ENCODE results near the gene G0S2.

G0S2 gene

DNA sequence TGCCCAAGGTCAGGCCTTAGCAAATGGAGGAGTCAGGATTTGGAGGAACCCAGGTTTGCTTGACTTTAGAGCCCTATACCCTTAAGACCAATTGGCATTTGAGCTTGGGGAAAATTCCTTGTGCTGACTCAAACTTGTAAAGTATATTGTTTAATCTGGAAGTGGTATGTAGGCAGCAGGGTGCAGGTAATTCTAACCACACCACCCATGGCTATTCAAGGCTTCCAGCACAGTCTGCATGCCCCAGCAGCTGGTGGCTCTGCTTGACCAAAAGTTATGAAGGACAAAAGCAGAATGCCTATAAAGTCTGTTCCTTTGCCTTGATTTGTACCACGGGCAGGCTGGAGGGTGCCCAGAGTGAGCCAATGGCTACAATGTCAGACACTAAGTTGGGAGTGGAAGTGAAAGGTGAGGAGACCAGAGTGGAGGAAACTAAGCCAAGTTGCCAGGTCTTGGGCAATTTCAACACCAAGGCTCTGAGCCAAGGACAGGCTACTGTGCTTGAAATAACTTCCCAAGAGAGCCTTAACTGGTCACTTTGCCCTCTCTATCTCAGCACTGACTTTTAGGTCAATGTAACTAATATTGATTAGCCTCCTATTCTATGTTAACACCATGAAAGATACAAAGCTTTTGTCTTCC lies 4.7 kb upstream of the G0S2 start:
- TF ChIP-seq, protein P1, sequence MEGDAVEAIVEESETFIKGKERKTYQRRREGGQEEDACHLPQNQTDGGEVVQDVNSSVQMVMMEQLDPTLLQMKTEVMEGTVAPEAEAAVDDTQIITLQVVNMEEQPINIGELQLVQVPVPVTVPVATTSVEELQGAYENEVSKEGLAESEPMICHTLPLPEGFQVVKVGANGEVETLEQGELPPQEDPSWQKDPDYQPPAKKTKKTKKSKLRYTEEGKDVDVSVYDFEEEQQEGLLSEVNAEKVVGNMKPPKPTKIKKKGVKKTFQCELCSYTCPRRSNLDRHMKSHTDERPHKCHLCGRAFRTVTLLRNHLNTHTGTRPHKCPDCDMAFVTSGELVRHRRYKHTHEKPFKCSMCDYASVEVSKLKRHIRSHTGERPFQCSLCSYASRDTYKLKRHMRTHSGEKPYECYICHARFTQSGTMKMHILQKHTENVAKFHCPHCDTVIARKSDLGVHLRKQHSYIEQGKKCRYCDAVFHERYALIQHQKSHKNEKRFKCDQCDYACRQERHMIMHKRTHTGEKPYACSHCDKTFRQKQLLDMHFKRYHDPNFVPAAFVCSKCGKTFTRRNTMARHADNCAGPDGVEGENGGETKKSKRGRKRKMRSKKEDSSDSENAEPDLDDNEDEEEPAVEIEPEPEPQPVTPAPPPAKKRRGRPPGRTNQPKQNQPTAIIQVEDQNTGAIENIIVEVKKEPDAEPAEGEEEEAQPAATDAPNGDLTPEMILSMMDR (conservative IDR thresholded peaks at IDR 0.05) = no peak

DNA sequence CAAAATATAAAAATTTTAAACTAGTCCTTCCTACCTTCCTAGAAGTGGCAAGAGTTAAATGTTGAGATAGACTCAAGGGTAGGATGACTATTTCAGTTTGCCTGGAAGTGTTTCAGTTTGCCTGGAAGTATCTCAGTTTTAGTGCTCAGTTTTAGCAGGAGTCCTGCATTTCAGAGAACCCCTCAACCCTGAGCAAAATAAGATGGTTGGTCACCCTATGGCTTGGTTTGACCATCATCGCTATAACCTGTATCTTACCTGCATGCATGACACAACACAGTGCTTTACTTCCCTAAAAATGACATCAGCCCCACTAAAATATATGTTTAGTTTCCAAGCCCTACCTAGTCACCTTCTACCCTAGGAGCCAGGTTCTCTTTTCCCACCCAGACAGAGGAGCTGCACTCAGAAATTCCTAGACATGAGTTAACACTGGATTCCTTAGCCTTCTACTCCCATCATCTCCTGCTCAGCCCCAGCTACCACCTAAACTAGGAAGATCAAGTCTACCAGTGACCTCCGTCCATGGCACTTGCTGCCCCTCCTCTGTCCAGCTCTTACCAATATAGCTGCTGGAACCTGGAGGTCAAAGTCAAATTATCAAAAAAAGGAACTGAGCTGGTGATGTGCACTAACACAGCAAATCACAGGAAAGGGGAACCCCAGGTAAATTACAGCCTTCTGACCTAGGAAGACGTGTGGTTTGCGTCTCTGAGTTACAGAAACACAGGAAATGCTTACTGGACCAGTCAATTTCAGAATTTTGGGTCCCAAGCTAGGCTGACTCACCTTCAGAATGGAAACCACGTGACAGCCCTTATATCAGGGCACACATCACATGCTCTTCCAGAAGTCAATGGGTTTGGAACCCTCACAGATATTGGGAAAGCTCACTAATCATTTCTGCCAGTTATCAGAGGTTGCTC lies 2.2 kb upstream of the G0S2 start:
- H3K27ac ChIP-seq = no peak overlapping the region
- TF ChIP-seq, protein P1 (conservative IDR thresholded peaks at IDR 0.05) = no peak

More for the DNA sequence above, 4.7 kb upstream of the G0S2 start:
- H3K27ac ChIP-seq = no peak overlapping the region

DNA sequence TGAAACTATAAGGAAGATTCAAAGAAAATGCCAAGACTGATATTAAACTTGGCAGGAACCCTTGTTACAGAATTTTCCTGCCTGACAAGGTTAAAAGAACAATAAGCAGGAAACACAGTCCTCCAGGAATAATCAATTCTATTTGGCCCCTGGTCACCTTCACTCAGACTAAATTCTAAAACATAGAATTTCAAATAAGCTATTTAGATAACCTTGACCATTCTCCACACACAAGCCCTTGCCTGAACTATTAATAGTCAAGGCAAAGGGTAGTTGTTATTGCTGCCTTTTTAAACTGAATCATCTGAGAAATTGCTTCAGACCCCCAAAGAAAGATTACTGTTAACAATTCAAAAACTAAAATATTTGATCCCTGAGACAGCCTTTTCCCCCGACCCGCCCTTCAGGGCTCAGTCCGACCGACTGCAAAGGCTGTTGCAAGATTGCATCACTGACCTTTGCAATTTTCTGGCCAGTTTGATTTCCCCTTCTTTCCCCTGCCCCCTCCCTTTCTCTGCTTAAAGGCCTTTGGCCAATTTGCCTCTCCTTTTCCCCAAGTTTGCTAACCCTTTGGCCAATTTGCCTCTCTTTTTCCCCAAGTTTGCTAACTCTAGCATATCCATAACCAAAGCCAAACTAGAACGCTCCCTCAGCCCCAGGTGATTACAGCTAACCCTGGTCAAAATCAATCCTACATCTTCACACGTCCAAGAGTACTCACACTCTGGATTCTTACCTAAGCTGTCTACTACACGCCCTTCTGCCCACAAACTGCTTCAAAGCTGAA lies 1.4 kb upstream of the G0S2 start:
- TF ChIP-seq, protein P1 (conservative IDR thresholded peaks at IDR 0.05) = no peak

DNA sequence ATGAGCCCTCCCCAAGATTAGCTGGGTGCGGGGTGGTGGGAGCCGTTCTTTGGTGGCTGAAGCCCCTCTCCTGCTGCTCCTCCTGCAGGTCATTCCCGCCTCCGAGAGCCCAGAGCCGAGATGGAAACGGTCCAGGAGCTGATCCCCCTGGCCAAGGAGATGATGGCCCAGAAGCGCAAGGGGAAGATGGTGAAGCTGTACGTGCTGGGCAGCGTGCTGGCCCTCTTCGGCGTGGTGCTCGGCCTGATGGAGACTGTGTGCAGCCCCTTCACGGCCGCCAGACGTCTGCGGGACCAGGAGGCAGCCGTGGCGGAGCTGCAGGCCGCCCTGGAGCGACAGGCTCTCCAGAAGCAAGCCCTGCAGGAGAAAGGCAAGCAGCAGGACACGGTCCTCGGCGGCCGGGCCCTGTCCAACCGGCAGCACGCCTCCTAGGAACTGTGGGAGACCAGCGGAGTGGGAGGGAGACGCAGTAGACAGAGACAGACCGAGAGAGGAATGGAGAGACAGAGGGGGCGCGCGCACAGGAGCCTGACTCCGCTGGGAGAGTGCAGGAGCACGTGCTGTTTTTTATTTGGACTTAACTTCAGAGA lies 448 bp downstream of the G0S2 start:
- TF ChIP-seq, protein P1 (conservative IDR thresholded peaks at IDR 0.05) = 0 out of 2 replicates have a peak, but pooled peaks have one; percentile 12
- H3K27ac ChIP-seq = peak overlapping the region; percentile 75

More for the DNA sequence above, 1.4 kb upstream of the G0S2 start:
- H3K27ac ChIP-seq = peak overlapping the region; percentile 75

DNA sequence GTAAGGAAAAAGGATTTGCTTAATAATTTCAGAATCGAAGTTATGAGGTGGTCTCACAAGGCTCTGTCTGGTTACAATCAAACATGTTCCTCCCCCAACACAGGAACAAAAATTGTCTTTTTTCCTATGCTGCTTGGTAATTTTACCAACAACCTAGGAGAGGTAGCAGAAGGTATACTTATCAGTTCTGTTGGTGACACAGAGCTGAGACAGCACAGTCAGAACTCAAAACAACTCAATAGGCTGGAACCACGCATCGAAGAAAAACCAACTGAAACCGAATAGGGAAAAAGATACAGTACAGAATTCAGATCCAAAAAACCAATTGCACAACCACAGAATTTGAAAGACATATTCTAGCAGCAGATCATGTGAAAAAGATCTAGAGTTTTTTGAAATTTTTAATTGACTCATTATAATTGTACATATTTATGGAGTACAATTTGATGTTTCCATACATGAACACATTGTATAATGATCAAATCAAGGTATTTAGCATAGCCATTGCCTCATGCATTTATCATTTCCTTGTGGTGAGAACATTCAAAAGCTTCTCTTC lies 3.8 kb downstream of the G0S2 start:
- H3K27ac ChIP-seq = no peak overlapping the region
- TF ChIP-seq, protein P1 (conservative IDR thresholded peaks at IDR 0.05) = no peak

DNA sequence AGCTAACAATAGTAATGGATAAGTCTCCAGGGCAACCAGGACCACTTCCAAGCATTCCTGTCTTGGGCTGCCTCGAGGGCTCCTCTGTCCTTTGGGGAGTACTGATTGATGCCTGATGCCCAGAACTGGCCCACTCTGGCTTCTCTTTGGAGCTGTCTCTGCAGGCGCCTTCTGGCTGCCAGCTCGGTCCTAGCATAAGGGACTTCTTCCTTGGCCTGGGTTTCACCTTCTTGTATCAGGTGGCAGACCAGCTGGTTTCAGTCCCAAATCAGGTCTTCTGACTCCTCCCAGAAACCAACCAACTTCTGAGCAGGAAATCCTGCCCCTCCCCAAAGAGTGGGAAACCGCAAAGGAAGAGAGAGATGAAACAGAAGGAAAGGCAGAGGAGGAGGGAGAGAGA lies 10.6 kb downstream of the G0S2 start:
- TF ChIP-seq, protein P1 (conservative IDR thresholded peaks at IDR 0.05) = no peak
- no peak overlapping the region for H3K27ac ChIP-seq
